ENCODE data around the gene R3HDM1.
"Not testable (repeated sequence)": the region's sequence is repeated elsewhere in the genome, so short reads cannot be mapped to it uniquely, and the experiment has no call there.

R3HDM1 gene

DNA sequence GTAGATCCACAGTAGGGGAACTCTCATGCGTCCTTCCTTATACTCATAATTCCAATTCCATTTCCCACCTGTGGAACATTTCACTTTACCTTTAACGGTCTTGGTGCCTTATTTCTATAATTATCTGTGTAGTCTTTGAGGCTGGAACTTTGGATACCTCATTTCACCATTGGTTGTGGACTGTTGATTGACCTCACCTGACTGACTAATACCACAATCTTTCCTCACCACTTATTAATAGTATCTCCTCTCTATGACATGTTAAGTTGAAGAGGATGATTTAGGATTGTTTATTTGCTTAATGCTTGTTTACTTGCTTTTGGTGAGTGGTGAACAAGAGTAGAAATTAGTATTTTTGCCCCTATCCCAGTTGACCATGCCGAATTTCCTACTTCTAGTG, 50.0 kb downstream of the R3HDM1 start:
- FAIRE-seq = no peak

GRCh38 chr2:135582383-135582782, 51.1 kb downstream of the R3HDM1 start:
- no peak for FAIRE-seq

- no peak for FAIRE-seq
Observed at GRCh38 chr2:135585586-135585985, 54.3 kb downstream of the R3HDM1 start.

GRCh38 chr2:135586148-135586547, 54.9 kb downstream of the R3HDM1 start:
- no peak for FAIRE-seq

GRCh38 chr2:135587958-135588357, 56.7 kb downstream of the R3HDM1 start:
- no peak for FAIRE-seq

DNA sequence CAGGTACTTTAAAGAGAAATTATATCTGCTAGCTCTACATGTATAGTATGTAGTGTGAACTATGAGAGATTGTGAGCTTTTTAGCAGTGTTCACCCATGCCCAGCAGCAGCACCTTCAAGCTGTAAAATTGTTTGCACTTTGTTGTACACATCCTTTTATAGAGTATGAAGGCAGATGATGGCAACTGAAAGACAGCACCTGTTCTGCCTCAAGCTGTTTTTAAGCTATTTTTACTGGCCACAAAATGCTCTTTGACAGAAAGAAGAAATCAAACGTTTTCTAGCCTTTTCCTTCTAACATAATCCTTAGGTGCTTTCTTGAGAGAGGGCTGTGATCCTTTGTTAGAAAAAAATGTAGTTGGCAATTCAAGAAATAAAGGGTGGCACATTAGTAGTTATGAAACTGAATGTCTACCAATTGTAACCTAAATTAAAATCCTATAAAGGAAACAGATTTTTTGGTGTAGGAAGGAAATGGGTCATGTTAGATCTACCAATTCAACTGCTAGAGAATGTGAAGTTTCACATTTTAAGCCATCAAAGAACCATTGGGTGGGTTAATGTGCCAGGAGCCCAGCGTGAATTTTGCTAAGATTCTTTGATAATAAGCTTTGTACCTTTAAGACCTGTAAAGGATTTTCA, 59.5 kb downstream of the R3HDM1 start:
- FAIRE-seq = no peak

GRCh38 chr2:135600915-135601314, 69.6 kb downstream of the R3HDM1 start:
- FAIRE-seq = no peak

- no peak for FAIRE-seq
Observed at GRCh38 chr2:135603543-135603942, 72.3 kb downstream of the R3HDM1 start.

- FAIRE-seq = no peak
Observed at GRCh38 chr2:135607561-135607960, 76.3 kb downstream of the R3HDM1 start.

GRCh38 chr2:135612319-135612718, 81.0 kb downstream of the R3HDM1 start:
- peak; percentile 68 for FAIRE-seq

DNA sequence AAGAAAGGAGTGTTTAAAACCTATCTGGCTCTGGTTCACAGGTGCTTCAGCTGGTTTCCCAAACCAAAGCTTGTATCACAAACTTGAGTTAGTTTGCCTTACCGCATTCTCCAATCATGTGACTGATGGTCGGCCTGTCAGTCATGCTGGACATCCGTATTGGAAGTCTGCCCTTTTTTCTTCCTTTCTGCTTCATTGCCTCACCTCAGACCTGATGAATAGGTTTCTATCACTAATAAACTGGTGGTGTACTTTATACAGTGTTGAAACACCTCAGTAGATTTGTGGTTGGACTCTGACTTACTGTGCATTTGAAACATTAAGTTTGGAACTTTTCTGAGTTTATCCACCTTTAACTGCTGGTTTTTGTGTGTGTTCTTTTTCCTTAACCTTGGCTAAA, 84.1 kb downstream of the R3HDM1 start:
- no peak for FAIRE-seq

DNA sequence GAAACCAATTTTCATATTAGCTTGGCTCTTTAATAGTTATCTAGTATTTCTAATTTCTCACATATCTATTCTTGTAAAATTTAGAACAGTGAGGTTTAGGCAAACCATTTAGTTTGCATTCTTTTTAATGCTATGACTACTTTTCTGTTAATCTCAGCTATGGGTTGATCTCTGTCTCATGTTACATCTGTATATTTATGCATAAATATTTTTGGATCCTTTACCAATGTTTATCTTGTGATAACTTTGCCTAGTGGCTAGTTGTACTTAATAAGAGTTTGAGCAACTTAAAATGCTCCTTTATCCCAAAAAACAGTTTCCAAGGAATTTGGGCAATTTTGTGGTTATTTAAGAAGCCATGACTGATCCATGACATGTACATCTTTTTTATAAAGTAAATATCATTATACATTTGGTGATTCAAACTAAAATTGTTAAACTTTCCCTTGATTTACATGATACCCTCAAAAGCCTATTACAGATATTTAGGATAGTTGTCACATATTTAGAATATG, 86.3 kb downstream of the R3HDM1 start:
- FAIRE-seq = no peak

DNA sequence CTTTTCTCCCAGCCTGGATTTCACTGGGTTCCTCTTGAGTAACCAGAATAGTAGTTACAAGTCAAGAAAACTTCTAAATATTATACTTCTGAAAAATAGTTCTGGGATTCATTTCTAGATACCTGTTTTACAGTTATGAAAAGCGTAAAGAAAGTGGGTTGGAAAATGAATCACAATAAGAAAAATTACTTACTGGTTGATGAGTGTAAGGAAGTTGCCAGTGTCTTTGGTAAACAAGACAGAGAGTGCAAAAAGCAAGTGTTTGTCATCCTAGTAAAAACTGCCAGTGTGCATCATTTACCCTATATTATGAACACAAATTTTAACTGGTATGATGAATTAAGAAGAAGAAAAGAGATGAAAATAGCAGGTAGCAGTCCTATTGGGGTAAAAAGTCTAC, 88.9 kb downstream of the R3HDM1 start:
- no peak for FAIRE-seq

DNA sequence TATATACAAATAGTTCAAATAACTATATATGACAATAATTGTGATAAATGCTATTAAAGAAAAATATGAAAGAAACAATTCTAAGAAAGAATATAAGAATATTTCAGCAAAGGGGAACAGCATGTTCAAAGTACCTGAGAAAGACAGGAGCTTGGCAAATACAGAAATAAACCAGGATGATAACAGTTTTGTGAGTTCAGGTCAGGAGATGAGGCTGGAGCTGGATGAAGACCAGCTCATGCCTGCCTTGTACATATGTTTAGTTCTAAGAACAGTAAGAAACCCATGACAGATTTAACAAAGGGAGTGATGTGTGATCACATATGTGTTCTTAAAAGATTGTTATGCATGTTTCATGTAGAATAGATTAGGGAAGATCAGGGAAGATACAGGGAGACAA, 98.2 kb downstream of the R3HDM1 start:
- no peak for FAIRE-seq

DNA sequence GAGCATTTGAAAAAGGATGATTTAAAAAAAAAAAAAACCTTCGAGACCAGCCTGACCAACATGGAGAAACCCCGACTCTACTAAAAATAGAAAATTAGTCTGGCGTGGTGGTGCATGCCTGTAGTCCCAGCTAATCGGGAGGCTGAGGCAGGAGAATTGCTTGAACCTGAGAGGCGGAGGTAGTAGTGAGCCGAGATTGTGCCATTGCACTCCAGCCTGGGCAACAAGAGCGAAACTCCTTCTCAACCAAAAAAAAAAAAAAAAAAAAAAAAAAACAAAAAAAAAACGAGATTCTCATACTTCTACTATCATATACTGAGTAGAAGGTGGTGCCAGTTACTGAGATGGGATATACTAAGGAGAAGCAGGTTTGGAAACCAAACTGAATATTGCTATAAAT, 98.8 kb downstream of the R3HDM1 start:
- FAIRE-seq = not testable (repeated sequence)

- peak; percentile 64 for FAIRE-seq
Observed at GRCh38 chr2:135630488-135630887, 99.2 kb downstream of the R3HDM1 start.

DNA sequence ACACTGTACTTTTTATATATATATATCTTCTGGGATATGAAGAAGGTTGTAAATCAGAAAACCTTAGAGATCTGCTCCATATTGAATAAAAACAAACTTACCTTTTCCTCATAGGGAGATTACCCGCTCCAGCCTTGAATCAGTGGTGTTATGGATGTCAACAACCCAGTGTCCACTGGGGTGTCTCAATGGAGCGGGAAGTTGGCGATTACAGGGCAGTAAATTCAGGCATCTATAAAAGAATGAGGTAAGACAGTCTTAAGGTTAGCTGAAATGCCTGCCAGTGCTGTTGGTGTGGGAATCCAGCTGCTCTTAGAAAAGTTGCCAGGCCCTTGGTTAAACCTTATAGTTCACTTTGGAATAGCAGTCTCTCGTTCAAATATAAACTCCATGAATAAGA, 102.3 kb downstream of the R3HDM1 start:
- no peak for FAIRE-seq

- no peak for FAIRE-seq
Observed at GRCh38 chr2:135635212-135635835, 104.0 kb downstream of the R3HDM1 start.

DNA sequence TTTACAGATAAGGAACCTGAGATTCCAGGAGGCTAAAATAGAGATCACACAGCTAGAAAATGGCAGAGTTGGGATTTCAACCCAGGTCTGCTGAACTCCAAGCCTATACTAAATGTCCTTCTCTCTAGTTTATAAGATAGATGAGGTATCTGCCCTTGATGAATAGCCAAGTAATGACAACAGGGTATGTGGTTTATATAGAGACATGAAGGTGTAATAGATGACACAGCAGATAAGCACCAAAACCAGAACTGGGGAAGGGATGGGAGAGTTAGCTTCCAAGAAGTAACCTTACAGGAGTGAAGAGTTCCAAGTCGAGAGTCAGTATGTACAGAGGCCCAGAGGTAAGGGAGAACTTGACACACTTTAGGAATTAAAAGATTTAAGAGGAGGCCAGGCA, 105.7 kb downstream of the R3HDM1 start:
- no peak for FAIRE-seq

DNA sequence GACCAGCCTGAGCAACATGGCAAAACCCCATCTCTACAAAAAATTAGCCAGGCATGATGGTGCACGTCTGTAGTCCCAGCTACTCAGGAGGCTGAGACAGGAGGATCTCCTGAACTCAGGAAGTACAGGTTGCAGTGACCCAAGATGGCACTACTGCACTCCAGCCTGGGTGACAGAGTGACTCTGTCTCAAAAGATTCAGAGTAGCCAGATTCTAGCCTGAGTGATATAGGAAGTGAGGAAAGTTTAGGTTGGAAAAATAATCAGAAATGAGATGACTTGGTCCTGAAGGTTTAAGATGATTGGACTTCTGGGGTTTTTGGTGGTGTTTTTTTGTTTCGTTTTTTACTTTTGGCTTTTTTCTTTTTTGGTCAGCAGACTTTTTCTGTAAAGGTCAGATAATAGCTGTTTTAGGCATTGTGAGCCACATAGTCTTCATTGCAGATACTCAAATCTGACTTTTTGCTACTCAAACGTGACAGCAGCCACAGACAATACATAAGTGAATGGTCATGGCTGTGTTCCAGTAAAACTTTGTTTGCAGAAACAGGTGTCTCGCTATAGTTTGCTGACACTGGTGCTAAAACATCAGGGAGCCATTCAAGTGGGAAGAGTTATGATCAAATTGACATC, 106.3 kb downstream of the R3HDM1 start:
- no peak for FAIRE-seq

GRCh38 chr2:135638825-135639224, 107.5 kb downstream of the R3HDM1 start:
- no peak for FAIRE-seq

DNA sequence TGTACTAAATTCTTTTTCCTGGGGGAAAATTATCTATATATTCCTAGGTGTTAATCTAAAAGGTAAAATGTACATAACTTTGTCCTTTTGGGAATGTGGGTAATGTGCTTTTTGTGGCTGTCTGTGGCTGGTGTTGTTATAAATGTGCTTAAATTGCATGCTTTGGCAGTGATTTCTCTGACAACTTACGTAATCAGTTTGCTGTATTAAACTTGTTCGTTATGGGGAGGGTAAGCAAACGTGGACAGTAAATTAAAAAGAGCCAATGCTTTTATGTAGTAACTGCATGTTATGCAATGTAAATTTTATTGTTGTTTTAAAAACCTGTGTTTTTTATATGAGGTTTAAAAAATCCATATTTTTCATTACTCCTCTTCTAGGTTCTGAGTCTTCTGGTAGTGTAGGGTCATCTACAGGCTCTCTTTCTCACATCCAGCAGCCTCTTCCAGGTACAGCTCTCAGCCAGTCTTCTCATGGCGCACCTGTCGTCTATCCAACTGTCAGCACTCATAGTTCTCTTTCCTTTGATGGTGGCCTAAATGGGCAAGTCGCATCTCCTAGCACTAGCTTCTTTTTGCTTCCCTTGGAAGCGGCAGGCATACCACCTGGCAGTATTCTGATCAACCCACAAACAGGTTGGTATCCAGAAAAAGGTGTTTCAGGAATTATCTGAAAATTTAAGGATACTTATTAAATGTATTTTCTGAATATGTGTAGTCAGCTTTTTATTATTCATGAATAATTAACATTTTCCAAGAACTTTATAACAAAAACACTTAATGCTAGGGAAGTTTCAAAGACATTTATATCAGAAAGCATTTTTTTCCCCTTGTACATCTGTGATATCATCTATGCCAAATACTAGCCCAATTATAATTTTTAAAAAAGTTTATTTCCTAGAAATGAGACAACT, 110.1 kb downstream of the R3HDM1 start:
- no peak for FAIRE-seq
